Vagina (tissue), 2 donors: ENCODE data around the gene AGPS. TPM values are rescaled to one million over a fixed set of nuclear protein-coding genes. Genes with fewer than 3 reads are reported as not detected.

ENCODE experiments used
- DNase-seq, 2 donors: peaks; one replicate each; pipeline ENCODE4 v3.0.0-alpha.2; 2017; ENCODE audit errors: extremely low spot score in 2 of 2
- H3K27ac ChIP-seq: fragments of 200-600 bp; sonication (generic); one replicate; pipeline ENCODE4 v1.5.1; 2019
- H3K27me3 ChIP-seq: fragments of 200-600 bp; sonication (generic); one replicate; pipeline ENCODE4 v1.5.1; 2019
- H3K36me3 ChIP-seq, 2 donors: fragments of 200-600 bp; sonication (generic); one replicate each; pipeline ENCODE4 v1.5.1; 2017 to 2019
- H3K4me1 ChIP-seq: fragments of 200-600 bp; sonication (generic); one replicate; pipeline ENCODE4 v1.5.1; 2019
- H3K4me3 ChIP-seq, 2 donors: fragments of 200-600 bp; sonication (generic); 1 replicate in 1 of 2; 2 replicates in 1 of 2; pipeline ENCODE4 v1.5.1; 2016 to 2019
- H3K9me3 ChIP-seq: fragments of 200-600 bp; sonication (generic); one replicate; pipeline ENCODE4 v1.5.1; 2019
- POLR2A ChIP-seq, 2 donors: fragments of 450-650 bp; IDR thresholded peaks; one replicate each; pipeline ENCODE4 v1.6.1; 2017; ENCODE audit warnings: antibody characterized with exemption in 2 of 2, mild to moderate bottlenecking in 2 of 2, moderate library complexity in 2 of 2
- POLR2AphosphoS5 ChIP-seq, 2 donors: sonication (generic); formaldehyde crosslinking; IDR thresholded peaks; one replicate each; pipeline ENCODE4 v1.9.0; 2017; ENCODE audit warnings: antibody characterized with exemption in 2 of 2, mild to moderate bottlenecking in 2 of 2, low read depth in 1 of 2; ENCODE audit not compliant: insufficient read depth in 1 of 2
- intact Hi-C: fragments of 100-400 bp; cut with DNase I; formaldehyde crosslinking; loops from one replicate; pipeline ENCODE4 v1.15.1; 2023
- total RNA-seq: library from RNA; depleted of rRNA; stranded (reverse); fragments of >200 nt; gene quantifications from one replicate; pipeline ENCODE4 v1.2.3, GENCODE V29; 2016
- TF ChIP-seq, protein P1 (sequence below), 3 experiments: fragments of 450-650 bp in 2 of 3; fragments of 200-600 bp in 1 of 3; sonication (generic) in 1 of 3; IDR thresholded peaks; one replicate each; pipeline ENCODE4 v1.5.1; 2017 to 2019; ENCODE audit warnings: antibody characterized with exemption in 3 of 3, mild to moderate bottlenecking in 2 of 3, moderate library complexity in 2 of 3

Gene AGPS
- total RNA-seq, 1 donor from 2014 or later: 27.3 TPM

DNA sequence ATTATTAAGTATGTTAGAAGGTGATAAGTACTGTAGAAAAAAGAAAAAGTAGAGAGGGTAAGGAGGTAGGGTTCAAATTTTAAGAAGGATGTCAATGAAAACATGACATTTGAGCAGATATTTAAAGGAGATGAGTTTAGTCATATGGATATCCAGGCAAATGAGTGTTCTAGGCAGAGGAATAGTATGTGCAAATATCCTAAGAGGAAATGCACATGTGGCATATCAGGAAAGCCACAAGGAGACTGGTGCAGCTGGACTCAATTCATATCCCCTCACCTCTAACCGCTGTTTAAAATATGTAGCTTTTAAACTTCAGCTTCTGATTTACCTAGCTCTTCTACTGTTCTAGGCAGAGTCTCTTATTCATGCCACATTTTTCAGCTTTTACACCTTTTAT lies 9.5 kb downstream of the AGPS start:
- DNase-seq: no peak
- H3K9me3 ChIP-seq: no peaks in the 10 kb centered on the region
- intact Hi-C loops: no loop called here
- no peak overlapping the region for H3K4me3 ChIP-seq
- TF ChIP-seq POLR2A (IDR thresholded peaks at IDR 0.05) (no peak), POLR2AphosphoS5 (IDR thresholded peaks at IDR 0.05; ENCODE audit: insufficient read depth in 1 of 2, low read depth in 1 of 2) (no peak)
- TF ChIP-seq, protein P1, sequence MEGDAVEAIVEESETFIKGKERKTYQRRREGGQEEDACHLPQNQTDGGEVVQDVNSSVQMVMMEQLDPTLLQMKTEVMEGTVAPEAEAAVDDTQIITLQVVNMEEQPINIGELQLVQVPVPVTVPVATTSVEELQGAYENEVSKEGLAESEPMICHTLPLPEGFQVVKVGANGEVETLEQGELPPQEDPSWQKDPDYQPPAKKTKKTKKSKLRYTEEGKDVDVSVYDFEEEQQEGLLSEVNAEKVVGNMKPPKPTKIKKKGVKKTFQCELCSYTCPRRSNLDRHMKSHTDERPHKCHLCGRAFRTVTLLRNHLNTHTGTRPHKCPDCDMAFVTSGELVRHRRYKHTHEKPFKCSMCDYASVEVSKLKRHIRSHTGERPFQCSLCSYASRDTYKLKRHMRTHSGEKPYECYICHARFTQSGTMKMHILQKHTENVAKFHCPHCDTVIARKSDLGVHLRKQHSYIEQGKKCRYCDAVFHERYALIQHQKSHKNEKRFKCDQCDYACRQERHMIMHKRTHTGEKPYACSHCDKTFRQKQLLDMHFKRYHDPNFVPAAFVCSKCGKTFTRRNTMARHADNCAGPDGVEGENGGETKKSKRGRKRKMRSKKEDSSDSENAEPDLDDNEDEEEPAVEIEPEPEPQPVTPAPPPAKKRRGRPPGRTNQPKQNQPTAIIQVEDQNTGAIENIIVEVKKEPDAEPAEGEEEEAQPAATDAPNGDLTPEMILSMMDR (IDR thresholded peaks at IDR 0.05): no peak
- H3K4me1 ChIP-seq: peaks cover 35% of the 10 kb centered on the region
- H3K27me3 ChIP-seq: no peaks in the 10 kb centered on the region
- no peaks in the 10 kb centered on the region for H3K36me3 ChIP-seq
- H3K27ac ChIP-seq: no peak overlapping the region

DNA sequence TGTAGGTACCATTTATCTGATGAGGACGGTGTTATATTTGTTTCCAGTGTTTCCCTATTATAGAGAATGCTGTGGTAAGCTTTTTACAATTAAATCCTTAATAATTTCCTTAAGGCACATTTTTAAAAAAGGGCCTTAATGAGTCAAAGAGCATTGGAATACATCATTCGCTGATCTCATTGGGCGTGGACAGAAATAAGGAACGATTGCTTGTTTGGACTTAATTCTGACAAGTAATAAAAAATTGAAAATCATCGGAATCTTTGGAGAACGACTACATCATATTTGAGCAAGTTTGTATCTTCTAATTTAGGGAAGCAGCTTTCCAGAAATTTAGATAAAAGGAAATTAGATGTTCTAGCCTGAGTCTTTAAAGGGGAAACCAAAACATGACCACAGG lies 11.3 kb downstream of the AGPS start:
- TF ChIP-seq, protein P1 (IDR thresholded peaks at IDR 0.05): no peak
- TF ChIP-seq POLR2AphosphoS5 (IDR thresholded peaks at IDR 0.05; ENCODE audit: insufficient read depth in 1 of 2, low read depth in 1 of 2) (no peak), POLR2A (IDR thresholded peaks at IDR 0.05) (no peak)
- Histone ChIP-seq H3K27me3 (no peaks in the 10 kb centered on the region), H3K4me1 (peaks cover 25% of the 10 kb centered on the region), H3K27ac (no peak overlapping the region), H3K4me3 (no peak overlapping the region), H3K9me3 (no peaks in the 10 kb centered on the region), H3K36me3 (no peaks in the 10 kb centered on the region)
- intact Hi-C loops: no loop called here
- no peak for DNase-seq

DNA sequence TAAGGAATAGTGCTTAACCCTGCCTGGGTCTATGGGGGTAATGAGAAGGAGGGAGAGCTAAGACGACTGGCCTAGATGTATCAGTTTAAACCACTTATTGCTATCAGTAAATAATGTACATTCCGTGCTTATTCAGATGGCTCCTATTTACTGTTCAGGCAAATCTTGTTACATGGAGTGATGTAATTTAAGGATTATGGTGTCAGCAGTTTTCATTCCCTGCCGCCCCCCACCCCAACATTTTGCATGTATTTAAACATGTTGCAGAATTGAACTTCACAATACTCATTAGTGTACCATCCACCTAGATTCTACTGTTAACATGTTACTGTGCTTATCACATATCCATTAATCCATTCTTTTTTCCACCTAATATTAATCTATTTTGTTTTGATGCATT lies 11.7 kb downstream of the AGPS start:
- intact Hi-C loops: no loop called here
- no peaks in the 10 kb centered on the region for H3K9me3 ChIP-seq
- peaks cover 25% of the 10 kb centered on the region for H3K4me1 ChIP-seq
- H3K4me3 ChIP-seq: no peak overlapping the region
- TF ChIP-seq POLR2A (IDR thresholded peaks at IDR 0.05) (no peak), POLR2AphosphoS5 (IDR thresholded peaks at IDR 0.05; ENCODE audit: insufficient read depth in 1 of 2, low read depth in 1 of 2) (no peak)
- TF ChIP-seq, protein P1 (IDR thresholded peaks at IDR 0.05): no peak
- H3K36me3 ChIP-seq: no peaks in the 10 kb centered on the region
- no peak for DNase-seq
- H3K27me3 ChIP-seq: no peaks in the 10 kb centered on the region
- no peak overlapping the region for H3K27ac ChIP-seq

DNA sequence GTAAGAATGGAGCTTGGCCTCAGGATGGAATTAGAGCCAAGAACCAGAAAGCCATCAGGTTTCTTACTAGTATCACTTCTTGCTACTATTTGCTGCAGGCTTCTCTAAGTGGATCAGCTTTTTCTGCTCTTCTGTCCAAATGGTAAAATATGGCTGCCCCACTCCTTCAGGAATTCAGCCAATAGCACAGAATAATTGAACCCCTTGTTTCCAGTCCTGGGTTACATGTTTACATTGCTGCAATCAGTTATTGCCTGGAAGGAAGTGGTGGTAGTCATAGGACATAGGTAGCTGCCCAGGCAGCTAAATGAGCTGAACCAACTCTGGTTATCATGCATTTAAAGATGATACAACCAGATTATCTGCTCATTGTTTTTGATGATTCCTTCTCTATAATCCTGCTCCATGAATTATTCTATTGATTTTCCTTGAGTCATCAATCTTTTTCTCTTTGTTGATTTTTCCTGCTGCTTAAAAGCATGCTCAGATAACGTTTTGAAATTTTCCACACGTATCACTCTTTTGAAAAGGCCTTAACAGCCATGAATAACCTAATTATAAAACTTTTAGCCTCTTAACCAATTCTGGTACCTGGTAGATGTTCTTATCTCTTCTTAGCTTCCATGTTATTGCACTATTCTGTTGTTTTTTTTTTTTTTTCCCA lies 12.6 kb downstream of the AGPS start:
- Histone ChIP-seq H3K36me3 (no peaks in the 10 kb centered on the region), H3K27me3 (no peaks in the 10 kb centered on the region), H3K4me1 (peaks cover 25% of the 10 kb centered on the region), H3K27ac (no peak overlapping the region), H3K4me3 (no peak overlapping the region), H3K9me3 (no peaks in the 10 kb centered on the region)
- TF ChIP-seq POLR2AphosphoS5 (IDR thresholded peaks at IDR 0.05; ENCODE audit: insufficient read depth in 1 of 2, low read depth in 1 of 2): no peak
- TF ChIP-seq, protein P1 (IDR thresholded peaks at IDR 0.05): no peak
- TF ChIP-seq POLR2A (IDR thresholded peaks at IDR 0.05): no peak
- intact Hi-C loops: no loop called here
- DNase-seq: no peak

DNA sequence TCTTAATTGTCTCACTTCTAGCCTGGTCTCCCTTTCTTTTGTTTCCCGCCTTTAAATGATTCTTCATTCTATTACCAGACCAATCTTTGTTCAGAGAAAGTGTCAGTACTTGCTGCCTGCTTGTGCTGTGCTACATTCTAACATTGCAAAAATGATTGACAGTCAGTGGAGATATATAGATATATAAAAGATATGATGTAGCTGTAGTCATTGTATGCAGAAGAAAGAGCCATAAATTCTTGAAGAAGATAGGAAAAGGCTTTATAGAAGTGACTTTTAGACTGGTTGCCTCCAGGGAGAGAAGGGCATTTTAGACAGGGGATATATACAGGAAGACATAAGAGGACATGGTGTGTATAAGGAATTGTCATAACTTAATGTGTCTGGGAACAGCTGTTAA lies 13.6 kb downstream of the AGPS start:
- no peak for DNase-seq
- Histone ChIP-seq H3K9me3 (no peaks in the 10 kb centered on the region), H3K27ac (no peak overlapping the region), H3K4me1 (peaks cover 17% of the 10 kb centered on the region), H3K36me3 (no peaks in the 10 kb centered on the region), H3K27me3 (no peaks in the 10 kb centered on the region), H3K4me3 (no peak overlapping the region)
- TF ChIP-seq POLR2AphosphoS5 (IDR thresholded peaks at IDR 0.05; ENCODE audit: insufficient read depth in 1 of 2, low read depth in 1 of 2): no peak
- TF ChIP-seq, protein P1 (IDR thresholded peaks at IDR 0.05): no peak
- no peak for TF ChIP-seq POLR2A (IDR thresholded peaks at IDR 0.05)
- intact Hi-C loops: no loop called here
